ENCODE measurements around the gene AUH. TPM values are rescaled to one million over a fixed set of nuclear protein-coding genes. Genes with fewer than 3 reads are reported as not detected.

AUH gene
- total and polyA plus RNA-seq, 10 of the 15 experiments (the other 5 are each of a cell fraction or from before 2014, with no cell fraction given), result 1.7 to 7.3 (median 4.6) TPM

GRCh38 chr9:91338681-91339080 lies 23.0 kb downstream of the AUH start:
- CTCF ChIA-PET, result no interaction called here
- Histone ChIP-seq H4K20me1 (ENCODE audit: control insufficient read depth, insufficient read depth) (no peaks in the 10 kb centered on the region), H3K4me2 (ENCODE audit: control insufficient read depth, insufficient read depth) (no peak overlapping the region), H3K4me1 (ENCODE audit: control insufficient read depth, insufficient read depth, low read length) (no peaks in the 10 kb centered on the region), H3K36me3 (ENCODE audit: control insufficient read depth in 2 of 2, insufficient read depth in 2 of 2, low read length in 1 of 2) (peaks cover 2 to 4% of the 10 kb centered on the region in 2 experiments; a peak in 2 of 4 replicates), H2AFZ (ENCODE audit: control insufficient read depth, low read depth, low read length) (no peak overlapping the region), H3K79me2 (ENCODE audit: control insufficient read depth, insufficient read depth, low read length) (no peaks in the 10 kb centered on the region), H3K4me3 (no peak overlapping the region), H3K27ac (ENCODE audit: control insufficient read depth, insufficient read depth) (no peak overlapping the region), H3K27me3 (replicated peaks in 1 of 2; ENCODE audit: control insufficient read depth in 2 of 2, insufficient read depth in 2 of 2, low read length in 1 of 2) (no peaks in the 10 kb centered on the region), H3K9me3 (replicated peaks; ENCODE audit: control insufficient read depth, insufficient read depth, low read length) (no peaks in the 10 kb centered on the region), H3K9ac (ENCODE audit: control insufficient read depth, insufficient read depth, low read length) (no peak overlapping the region)
- SMC1A ChIA-PET (ENCODE audit: uncharacterized antibody, unreplicated experiment), result no interaction called here
- intact Hi-C loops (cut with micrococcal nuclease; ENCODE audit: unreplicated experiment) (no loop called here), in situ Hi-C loops (cut with MboI) (no loop called here)
- DNase-seq (ENCODE audit: low read depth, low spot score) (no peak), FAIRE-seq (no peak), ATAC-seq (no peak)
- RAD21 ChIA-PET (ENCODE audit: unreplicated experiment), result no interaction called here
- POLR2A ChIA-PET, result no interaction called here
- no peak for TF ChIP-seq BRCA1 (IDR thresholded peaks at IDR 0.05; ENCODE audit: low read depth, low read length)
- TF ChIP-seq JUNB (IDR thresholded peaks at IDR 0.05), result no peak
- no peak for TF ChIP-seq NR2F1 (conservative IDR thresholded peaks at IDR 0.05)
- no peak for TF ChIP-seq NR2C2 (IDR thresholded peaks at IDR 0.05; ENCODE audit: borderline replicate concordance, control insufficient read depth, insufficient read length, low read depth)
- no peak for TF ChIP-seq RCOR1 (conservative IDR thresholded peaks at IDR 0.05; ENCODE audit: low read depth, low read length)
- TF ChIP-seq KLF5 (IDR thresholded peaks at IDR 0.05; ENCODE audit: partially characterized antibody), result no peak
- no peak for TF ChIP-seq MEF2B (IDR thresholded peaks at IDR 0.05; ENCODE audit: partially characterized antibody, poor library complexity, severe bottlenecking)
- no TSS peak for BruUV-seq (replicated peaks)

- H4K20me1 ChIP-seq (ENCODE audit: control insufficient read depth, insufficient read depth), result no peaks in the 10 kb centered on the region
- no peak overlapping the region for H3K9ac ChIP-seq (ENCODE audit: control insufficient read depth, insufficient read depth, low read length)
- FAIRE-seq, result no peak
Observed at GRCh38 chr9:91336786-91337185, 24.9 kb downstream of the AUH start.

More at GRCh38 chr9:91336786-91337185, 24.9 kb downstream of the AUH start:
- no peaks in the 10 kb centered on the region for H3K79me2 ChIP-seq (ENCODE audit: control insufficient read depth, insufficient read depth, low read length)
- H3K36me3 ChIP-seq (ENCODE audit: control insufficient read depth in 2 of 2, insufficient read depth in 2 of 2, low read length in 1 of 2), result peaks cover 0 to 1% of the 10 kb centered on the region in 2 experiments; a peak in 1 of 4 replicates
- intact Hi-C loops (cut with micrococcal nuclease; ENCODE audit: unreplicated experiment), result no loop called here
- H3K4me1 ChIP-seq (ENCODE audit: control insufficient read depth, insufficient read depth, low read length), result no peaks in the 10 kb centered on the region
- DNase-seq (ENCODE audit: low read depth, low spot score) (no peak), ATAC-seq (no peak)
- WGBS (ENCODE audit: insufficient coverage, insufficient replicate concordance, low lambda C conversion rate, missing lambda C conversion rate), result 100% methylated on average over 1 of the region's 1 CpG
- ChIA-PET RAD21 (ENCODE audit: unreplicated experiment) (no interaction called here), SMC1A (ENCODE audit: uncharacterized antibody, unreplicated experiment) (interaction anchor here (1.9 kb wide), 1 partner anchor 10 kb away, joined by 12 read pairs; no protein-coding TSS in a partner anchor), CTCF (interaction anchor here (0.6 kb wide), 2 partner anchors 17 to 336 kb away, joined by 3 to 4 read pairs; no protein-coding TSS in a partner anchor), POLR2A (no interaction called here)
- in situ Hi-C loops (cut with MboI), result no loop called here
- no peak for TF ChIP-seq PKNOX1 (IDR thresholded peaks at IDR 0.05)
- H3K9me3 ChIP-seq (replicated peaks; ENCODE audit: control insufficient read depth, insufficient read depth, low read length), result no peaks in the 10 kb centered on the region
- H3K27me3 ChIP-seq (replicated peaks in 1 of 2; ENCODE audit: control insufficient read depth in 2 of 2, insufficient read depth in 2 of 2, low read length in 1 of 2), result no peaks in the 10 kb centered on the region
- no peak overlapping the region for H3K27ac ChIP-seq (ENCODE audit: control insufficient read depth, insufficient read depth)
- H3K4me3 ChIP-seq, result no peak overlapping the region
- no peak overlapping the region for H2AFZ ChIP-seq (ENCODE audit: control insufficient read depth, low read depth, low read length)
- no TSS peak for BruUV-seq (replicated peaks)
- no peak overlapping the region for H3K4me2 ChIP-seq (ENCODE audit: control insufficient read depth, insufficient read depth)
